Peyer's patch (tissue), 4 donors: Measurements from ENCODE around the gene DAPK1. TPM values are rescaled to one million over a fixed set of nuclear protein-coding genes. Genes with fewer than 3 reads are reported as not detected.

Experiments
- DNase-seq, 3 donors: peaks; one replicate each; pipeline ENCODE4 v3.0.0-alpha.2; 2017 to 2019
- H3K27ac ChIP-seq, 4 donors: fragments of 200-600 bp; sonication (generic); one replicate each; pipeline ENCODE4 v1.5.1; 2016 to 2019
- H3K27me3 ChIP-seq, 2 donors: fragments of 200-600 bp; sonication (generic); one replicate each; pipeline ENCODE4 v1.5.1; 2019
- H3K36me3 ChIP-seq, 3 donors: fragments of 200-600 bp; sonication (generic); one replicate each; pipeline ENCODE4 v1.5.1; 2016 to 2019
- H3K4me1 ChIP-seq, 4 donors: fragments of 200-600 bp; sonication (generic); one replicate each; pipeline ENCODE4 v1.5.1; 2016 to 2019
- H3K4me3 ChIP-seq, 4 donors: fragments of 200-600 bp; sonication (generic); 1 replicate in 3 of 4; 2 replicates in 1 of 4; pipeline ENCODE4 v1.5.1; 2016 to 2019; ENCODE audit warnings: mild to moderate bottlenecking in 1 of 4
- H3K9me3 ChIP-seq, 4 donors: fragments of 200-600 bp; sonication (generic); one replicate each; pipeline ENCODE4 v1.5.1; 2016 to 2019; ENCODE audit warnings: mild to moderate bottlenecking in 1 of 4
- CTCF ChIP-seq, 6 experiments: fragments of 450-650 bp in 4 of 6; fragments of 200-600 bp in 2 of 6; sonication (generic) in 1 of 6; IDR thresholded peaks; one replicate each; pipeline ENCODE4 v1.5.1; 2017 to 2019; ENCODE audit warnings: antibody characterized with exemption in 6 of 6, mild to moderate bottlenecking in 3 of 6, moderate library complexity in 1 of 6
- POLR2A ChIP-seq, 2 donors: fragments of 450-650 bp; IDR thresholded peaks; one replicate each; pipeline ENCODE4 v1.5.1; 2017; ENCODE audit warnings: antibody characterized with exemption in 2 of 2, mild to moderate bottlenecking in 2 of 2, moderate library complexity in 2 of 2
- total RNA-seq, 4 donors: library from RNA; depleted of rRNA; stranded (reverse); fragments of >200 nt; gene quantifications; one replicate each; pipeline ENCODE4 v1.1.0, GENCODE V29; 2016

Gene DAPK1
- total RNA-seq, 4 donors from 2014 or later, result 45.4 to 96.4 (median 77.2) TPM

GRCh38 chr9:87609002-87609401 is 111.3 kb downstream of the DAPK1 start:
- Histone ChIP-seq H3K27me3 (no peaks in the 10 kb centered on the region), H3K36me3 (peaks cover 0 to 19% (median 0%) of the 10 kb centered on the region in 3 donors), H3K4me3 (no peak overlapping the region), H3K9me3 (no peaks in the 10 kb centered on the region), H3K27ac (no peak overlapping the region), H3K4me1 (no peaks in the 10 kb centered on the region)
- no peak for TF ChIP-seq POLR2A (IDR thresholded peaks at IDR 0.05)
- TF ChIP-seq CTCF (IDR thresholded peaks at IDR 0.05), result no peak
- no peak for DNase-seq

- no peak for DNase-seq
- Histone ChIP-seq H3K27ac (no peak overlapping the region), H3K36me3 (peaks cover 0 to 19% (median 0%) of the 10 kb centered on the region in 3 donors), H3K4me3 (no peak overlapping the region), H3K4me1 (no peaks in the 10 kb centered on the region), H3K9me3 (no peaks in the 10 kb centered on the region), H3K27me3 (no peaks in the 10 kb centered on the region)
- TF ChIP-seq POLR2A (IDR thresholded peaks at IDR 0.05), result no peak
- no peak for TF ChIP-seq CTCF (IDR thresholded peaks at IDR 0.05)
Observed at GRCh38 chr9:87609486-87609885, 111.8 kb downstream of the DAPK1 start.

GRCh38 chr9:87610200-87611155 is 112.8 kb downstream of the DAPK1 start:
- Histone ChIP-seq H3K4me3 (no peak overlapping the region), H3K4me1 (no peaks in the 10 kb centered on the region), H3K27me3 (no peaks in the 10 kb centered on the region), H3K9me3 (no peaks in the 10 kb centered on the region), H3K36me3 (peaks cover 0 to 12% (median 0%) of the 10 kb centered on the region in 3 donors), H3K27ac (no peak overlapping the region)
- no peak for DNase-seq
- TF ChIP-seq CTCF (IDR thresholded peaks at IDR 0.05) (no peak), POLR2A (IDR thresholded peaks at IDR 0.05) (no peak)

GRCh38 chr9:87611776-87612175 is 114.1 kb downstream of the DAPK1 start:
- H3K4me1 ChIP-seq, result no peaks in the 10 kb centered on the region
- peaks cover 0 to 6% (median 0%) of the 10 kb centered on the region in 3 donors for H3K36me3 ChIP-seq
- no peak for DNase-seq
- TF ChIP-seq CTCF (IDR thresholded peaks at IDR 0.05), result no peak
- H3K9me3 ChIP-seq, result no peaks in the 10 kb centered on the region
- no peaks in the 10 kb centered on the region for H3K27me3 ChIP-seq
- H3K4me3 ChIP-seq, result no peak overlapping the region
- no peak overlapping the region for H3K27ac ChIP-seq

GRCh38 chr9:87612536-87612935 is 114.9 kb downstream of the DAPK1 start:
- DNase-seq, result no peak
- H3K9me3 ChIP-seq, result no peaks in the 10 kb centered on the region
- TF ChIP-seq POLR2A (IDR thresholded peaks at IDR 0.05) (no peak), CTCF (IDR thresholded peaks at IDR 0.05) (no peak)
- H3K4me3 ChIP-seq, result no peak overlapping the region
- no peak overlapping the region for H3K27ac ChIP-seq
- no peaks in the 10 kb centered on the region for H3K27me3 ChIP-seq
- peaks cover 0 to 5% (median 0%) of the 10 kb centered on the region in 3 donors for H3K36me3 ChIP-seq
- H3K4me1 ChIP-seq, result no peaks in the 10 kb centered on the region
